Stimulated activated effector memory CD8-positive, alpha-beta T cell treated with anti-CD3 and anti-CD28 coated beads, Interleukin-12 subunit alpha, Interleukin-12 subunit beta, amount 100 ng/mL, for 72 hours (primary cell): ENCODE results near the gene GNAT1.

ENCODE experiments used
- ATAC-seq: fragments of 150-1000 bp; cut with Tn5 transposase; 2 replicates; pipeline ENCODE4 v1.10.0; 2021
- DNase-seq, 2 donors: peaks; one replicate each; pipeline ENCODE4 v3.0.0; 2021 to 2022; ENCODE audit warnings: low spot score in 2 of 2
- H3K27ac Mint-ChIP-seq: one replicate; pipeline ENCODE4 v1.8.0; 2022; ENCODE audit warnings: mild to moderate bottlenecking, mixed read lengths
- H3K36me3 Mint-ChIP-seq: one replicate; pipeline ENCODE4 v1.8.0; 2022; ENCODE audit warnings: mild to moderate bottlenecking, mixed read lengths
- H3K4me1 Mint-ChIP-seq: one replicate; pipeline ENCODE4 v1.8.0; 2022; ENCODE audit warnings: mixed read lengths
- H3K4me3 Mint-ChIP-seq: one replicate; pipeline ENCODE4 v1.8.0; 2022; ENCODE audit warnings: mild to moderate bottlenecking, mixed read lengths
- H3K9me3 Mint-ChIP-seq: one replicate; pipeline ENCODE4 v1.8.0; 2022; ENCODE audit warnings: mixed read lengths

The GNAT1 gene

DNA sequence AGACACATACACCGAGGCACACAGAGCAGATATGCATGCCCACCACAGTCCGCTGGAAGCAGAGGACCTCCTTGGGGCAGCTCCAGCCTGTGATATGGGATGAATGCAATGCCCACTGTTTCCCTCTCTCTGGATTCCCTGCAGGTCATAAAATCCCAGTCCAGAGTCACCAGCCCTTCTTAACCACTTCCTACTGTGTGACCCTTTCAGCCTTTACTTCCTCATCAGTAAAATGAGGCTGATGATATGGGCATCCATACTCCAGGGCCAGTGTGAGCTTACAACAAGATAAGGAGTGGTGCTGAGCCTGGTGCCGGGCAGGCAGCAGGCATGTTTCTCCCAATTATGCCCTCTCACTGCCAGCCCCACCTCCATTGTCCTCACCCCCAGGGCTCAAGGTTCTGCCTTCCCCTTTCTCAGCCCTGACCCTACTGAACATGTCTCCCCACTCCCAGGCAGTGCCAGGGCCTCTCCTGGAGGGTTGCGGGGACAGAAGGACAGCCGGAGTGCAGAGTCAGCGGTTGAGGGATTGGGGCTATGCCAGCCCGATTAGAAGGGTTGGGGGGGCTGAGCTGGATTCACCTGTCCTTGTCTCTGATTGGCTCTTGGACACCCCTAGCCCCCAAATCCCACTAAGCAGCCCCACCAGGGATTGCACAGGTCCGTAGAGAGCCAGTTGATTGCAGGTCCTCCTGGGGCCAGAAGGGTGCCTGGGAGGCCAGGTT, at the start of gene GNAT1:
Gene GNAT1, plus strand, starts transcription at position 675 of the 725 bp plus-strand sequence. CDS start 116 bp downstream, outside the sequence.
- no peak for ATAC-seq

GRCh38 chr3:50146316-50146901, 45.0 kb upstream of the GNAT1 start:
- Mint-ChIP-seq H3K27ac (no peak overlapping the region), H3K4me3 (no peak overlapping the region), H3K36me3 (no peaks in the 10 kb centered on the region), H3K9me3 (no peaks in the 10 kb centered on the region), H3K4me1 (no peaks in the 10 kb centered on the region)
- no peak for DNase-seq
- no peak for ATAC-seq

More for the DNA sequence above, at the start of gene GNAT1:
- no peak for DNase-seq
- Mint-ChIP-seq H3K4me1 (peaks cover 11% of the 10 kb centered on the region), H3K36me3 (no peaks in the 10 kb centered on the region), H3K27ac (no peak within 1 kb of the TSS), H3K4me3 (no peak within 1 kb of the TSS), H3K9me3 (no peaks in the 10 kb centered on the region)

- no peak for DNase-seq
- ATAC-seq, result no peak
- Mint-ChIP-seq H3K9me3 (no peaks in the 10 kb centered on the region), H3K4me1 (no peaks in the 10 kb centered on the region), H3K27ac (no peak overlapping the region), H3K36me3 (no peaks in the 10 kb centered on the region), H3K4me3 (no peak overlapping the region)
These were observed 44.4 kb upstream of the GNAT1 start for GRCh38 chr3:50147016-50147415.

DNA sequence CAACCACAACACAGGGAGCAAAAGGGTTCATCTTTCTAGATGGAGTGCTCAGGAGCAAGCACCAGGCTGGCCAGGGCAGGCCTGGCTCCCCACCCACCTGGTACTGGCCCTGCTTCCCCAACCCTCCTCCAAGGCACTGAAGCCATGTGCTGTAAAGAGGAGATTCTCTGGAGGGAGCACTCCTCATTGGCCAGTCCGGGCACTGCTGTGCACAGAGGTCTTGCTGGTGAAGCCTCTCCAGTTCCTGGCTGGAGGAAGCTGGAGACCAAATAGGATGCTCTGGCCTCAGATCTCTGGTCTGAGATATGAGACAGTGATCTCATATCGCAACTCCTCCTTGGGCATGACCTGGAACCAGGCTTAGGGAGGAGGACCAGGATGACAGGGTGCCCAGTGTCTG, 44.0 kb upstream of the GNAT1 start:
- no peak for DNase-seq
- H3K36me3 Mint-ChIP-seq, result no peaks in the 10 kb centered on the region
- H3K27ac Mint-ChIP-seq, result no peak overlapping the region
- ATAC-seq, result no peak
- H3K4me3 Mint-ChIP-seq, result no peak overlapping the region
- no peaks in the 10 kb centered on the region for H3K4me1 Mint-ChIP-seq
- H3K9me3 Mint-ChIP-seq, result no peaks in the 10 kb centered on the region

DNA sequence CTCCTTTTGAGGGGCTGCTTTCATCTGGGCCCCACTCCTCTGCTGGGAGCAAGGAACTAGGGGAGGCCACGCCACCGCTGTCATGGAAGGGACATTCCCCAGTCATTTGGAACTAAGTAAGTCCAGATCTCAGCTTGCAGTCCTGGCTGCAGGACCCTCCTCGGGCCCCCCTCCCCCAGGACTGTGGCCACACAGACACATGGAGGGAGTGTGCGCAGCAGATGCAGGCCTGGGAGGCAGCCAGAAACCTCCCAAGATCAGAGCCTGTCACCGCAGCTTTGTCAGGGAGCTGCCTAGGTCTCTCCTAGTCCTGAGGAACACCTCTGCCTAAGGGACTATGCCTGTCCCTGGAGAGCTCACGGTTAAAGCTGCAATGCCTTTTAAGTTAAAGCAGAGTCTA, 43.5 kb upstream of the GNAT1 start:
- no peak overlapping the region for H3K4me3 Mint-ChIP-seq
- H3K4me1 Mint-ChIP-seq, result no peaks in the 10 kb centered on the region
- no peak overlapping the region for H3K27ac Mint-ChIP-seq
- ATAC-seq (no peak), DNase-seq (no peak)
- H3K36me3 Mint-ChIP-seq, result no peaks in the 10 kb centered on the region
- H3K9me3 Mint-ChIP-seq, result no peaks in the 10 kb centered on the region

DNA sequence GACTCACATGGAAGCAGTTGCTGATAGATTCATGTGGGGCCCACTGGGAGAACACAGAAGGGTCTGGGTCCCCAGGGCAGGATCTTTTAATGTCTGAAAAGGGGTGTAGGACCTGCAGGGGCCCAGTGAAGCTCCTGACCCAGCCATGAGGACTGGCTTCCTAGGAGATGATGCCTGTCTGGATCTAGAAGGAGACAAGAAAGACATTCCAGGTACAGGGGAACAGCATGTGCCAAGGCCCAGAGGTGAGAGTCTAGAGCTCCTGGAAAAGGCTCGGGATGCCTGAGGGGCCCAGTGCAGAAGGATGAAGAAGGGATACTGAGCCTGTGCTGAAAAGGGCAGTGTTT, 41.0 kb upstream of the GNAT1 start:
- no peak overlapping the region for H3K27ac Mint-ChIP-seq
- peaks cover 7% of the 10 kb centered on the region for H3K4me1 Mint-ChIP-seq
- no peaks in the 10 kb centered on the region for H3K9me3 Mint-ChIP-seq
- H3K4me3 Mint-ChIP-seq, result no peak overlapping the region
- DNase-seq (no peak), ATAC-seq (no peak)
- no peaks in the 10 kb centered on the region for H3K36me3 Mint-ChIP-seq

GRCh38 chr3:50150863-50151686, 40.3 kb upstream of the GNAT1 start:
- H3K27ac Mint-ChIP-seq, result no peak overlapping the region
- no peaks in the 10 kb centered on the region for H3K9me3 Mint-ChIP-seq
- H3K4me3 Mint-ChIP-seq, result no peak overlapping the region
- H3K36me3 Mint-ChIP-seq, result no peaks in the 10 kb centered on the region
- DNase-seq (no peak), ATAC-seq (no peak)
- H3K4me1 Mint-ChIP-seq, result peaks cover 12% of the 10 kb centered on the region

- Mint-ChIP-seq H3K27ac (no peak overlapping the region), H3K36me3 (no peaks in the 10 kb centered on the region), H3K9me3 (no peaks in the 10 kb centered on the region), H3K4me1 (peaks cover 17% of the 10 kb centered on the region), H3K4me3 (no peak overlapping the region)
- DNase-seq (no peak), ATAC-seq (no peak)
These were observed 39.7 kb upstream of the GNAT1 start for GRCh38 chr3:50151728-50152127.

GRCh38 chr3:50153782-50154475, 37.5 kb upstream of the GNAT1 start:
- peak overlapping the region; percentile 69 for H3K27ac Mint-ChIP-seq
- H3K36me3 Mint-ChIP-seq, result no peaks in the 10 kb centered on the region
- DNase-seq (no peak), ATAC-seq (no peak)
- peaks cover 17% of the 10 kb centered on the region for H3K4me1 Mint-ChIP-seq
- H3K9me3 Mint-ChIP-seq, result no peaks in the 10 kb centered on the region
- H3K4me3 Mint-ChIP-seq, result peak overlapping the region; percentile 73

DNA sequence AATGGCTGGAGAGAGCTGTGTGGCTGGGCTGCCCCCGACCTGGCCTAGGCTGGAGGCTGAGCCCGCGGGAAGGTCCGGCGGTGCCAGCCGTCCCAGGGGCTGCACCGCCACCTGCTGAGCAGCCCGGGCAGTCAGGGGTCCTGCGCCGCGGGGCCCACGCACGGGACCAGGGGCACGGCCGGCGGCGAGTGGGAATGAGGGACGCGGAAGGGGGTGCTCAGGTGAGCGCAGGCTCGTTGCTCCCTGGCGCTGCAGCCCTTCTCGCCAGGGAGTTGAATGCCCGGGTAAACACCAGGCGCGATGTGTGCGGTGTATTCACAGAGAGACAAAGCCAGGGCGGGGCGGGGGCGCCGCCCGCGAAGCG, 37.0 kb upstream of the GNAT1 start:
- Mint-ChIP-seq H3K27ac (peak overlapping the region; percentile 69), H3K4me3 (peak overlapping the region; percentile 73), H3K9me3 (no peaks in the 10 kb centered on the region), H3K4me1 (peaks cover 17% of the 10 kb centered on the region), H3K36me3 (no peaks in the 10 kb centered on the region)
- ATAC-seq (peak; percentile 56), DNase-seq (peak in 1 of 2 donors; percentile 70)

GRCh38 chr3:50154840-50155490, 36.4 kb upstream of the GNAT1 start, which contains the start of gene SEMA3F:
SEMA3F (plus strand) TSS chr3:50155324; CDS start chr3:50159623, 4,299 bp downstream.
- Mint-ChIP-seq H3K4me3 (peak within 1 kb of the TSS; percentile 73), H3K36me3 (no peaks in the 10 kb centered on the region), H3K9me3 (no peaks in the 10 kb centered on the region), H3K27ac (peak within 1 kb of the TSS; percentile 69), H3K4me1 (peaks cover 17% of the 10 kb centered on the region)
- ATAC-seq (peak; percentile 88), DNase-seq (peak; percentile 49 to 73)

- no peak for DNase-seq
- no peaks in the 10 kb centered on the region for H3K9me3 Mint-ChIP-seq
- no peak overlapping the region for H3K27ac Mint-ChIP-seq
- peak overlapping the region; percentile 67 for H3K4me3 Mint-ChIP-seq
- H3K36me3 Mint-ChIP-seq, result no peaks in the 10 kb centered on the region
- H3K4me1 Mint-ChIP-seq, result peaks cover 17% of the 10 kb centered on the region
- ATAC-seq, result no peak
These were observed 35.9 kb upstream of the GNAT1 start for GRCh38 chr3:50155491-50155878.

GRCh38 chr3:50155891-50156290, 35.5 kb upstream of the GNAT1 start:
- peaks cover 17% of the 10 kb centered on the region for H3K4me1 Mint-ChIP-seq
- ATAC-seq (no peak), DNase-seq (no peak)
- H3K36me3 Mint-ChIP-seq, result no peaks in the 10 kb centered on the region
- H3K27ac Mint-ChIP-seq, result no peak overlapping the region
- peak overlapping the region; percentile 67 for H3K4me3 Mint-ChIP-seq
- no peaks in the 10 kb centered on the region for H3K9me3 Mint-ChIP-seq

DNA sequence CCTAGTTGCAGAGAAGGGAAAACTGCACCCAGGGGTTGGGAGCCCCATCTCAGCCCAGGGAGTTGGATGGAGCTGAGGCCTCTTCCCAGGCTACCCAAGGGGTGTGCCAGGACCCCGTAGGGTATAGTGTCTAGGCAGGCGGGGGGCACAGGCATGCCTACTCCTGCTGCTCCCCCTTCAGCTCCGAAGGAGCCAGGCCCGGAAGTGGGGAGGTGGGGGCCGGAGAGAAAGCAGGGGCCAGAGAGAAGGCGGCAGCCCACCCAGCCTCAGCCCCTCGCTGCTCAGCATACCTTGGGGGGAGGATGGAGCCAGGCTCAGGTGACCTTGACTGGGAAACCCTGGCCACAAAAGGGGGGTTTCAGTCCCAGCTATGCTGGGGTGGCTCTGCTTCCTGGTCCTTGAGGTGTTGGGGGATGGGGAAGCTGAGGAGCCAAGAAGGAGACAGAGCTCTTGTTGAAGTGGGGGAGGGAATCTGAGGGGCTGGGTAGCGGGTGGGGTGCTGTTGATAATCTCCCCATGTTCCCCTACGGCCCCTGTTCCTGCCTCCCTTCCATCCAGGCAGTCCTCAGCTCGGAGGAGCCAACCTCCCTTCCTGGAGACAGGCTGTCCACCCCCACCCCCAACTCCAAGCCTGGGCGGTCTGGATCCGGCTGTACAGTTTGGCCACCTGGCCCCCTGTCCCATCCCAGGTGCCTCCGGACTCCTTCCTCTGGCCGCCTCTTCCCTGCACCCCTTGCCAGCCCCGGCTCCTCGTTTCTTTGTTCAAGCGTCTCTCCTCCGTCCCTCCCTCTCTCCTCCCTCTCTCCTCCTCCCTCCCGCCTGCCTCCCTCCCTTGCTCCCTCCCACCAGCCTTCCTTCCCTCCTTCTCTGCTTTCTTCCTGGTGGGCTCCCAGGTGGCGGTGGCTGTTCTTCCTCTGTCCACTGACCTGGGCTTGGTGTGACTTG, 34.6 kb upstream of the GNAT1 start:
- DNase-seq, result no peak
- no peak for ATAC-seq
- no peaks in the 10 kb centered on the region for H3K36me3 Mint-ChIP-seq
- H3K27ac Mint-ChIP-seq, result no peak overlapping the region
- H3K4me1 Mint-ChIP-seq, result peaks cover 17% of the 10 kb centered on the region
- no peaks in the 10 kb centered on the region for H3K9me3 Mint-ChIP-seq
- H3K4me3 Mint-ChIP-seq, result no peak overlapping the region
